ENCODE data around the gene AK3. TPM values are rescaled to one million over a fixed set of nuclear protein-coding genes. Genes with fewer than 3 reads are reported as not detected.

AK3 gene
- total and polyA plus RNA-seq, 2 of the 8 experiments (the other 6 are each of a cell fraction or from before 2014, with no cell fraction given), result 8.9 to 30.0 TPM

DNA sequence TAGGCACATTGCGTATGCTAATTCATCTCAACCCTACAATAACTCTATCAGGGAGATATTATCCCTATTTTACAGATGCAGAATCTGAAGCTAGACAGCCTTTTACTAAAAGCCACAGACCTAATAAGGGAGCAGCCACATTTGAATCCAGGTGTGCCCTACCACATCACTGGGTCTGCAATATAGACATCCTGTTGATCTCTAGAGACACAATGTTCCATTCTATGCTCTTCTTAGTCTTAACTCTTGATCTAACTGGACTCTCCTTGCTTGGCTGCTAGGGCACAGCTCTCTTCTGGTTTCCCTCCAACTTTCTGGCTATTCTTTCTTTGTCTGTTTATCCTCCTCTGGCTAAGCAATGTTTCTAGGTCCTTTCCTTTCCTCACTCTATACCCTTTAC, 73.3 kb downstream of the AK3 start:
- H3K18ac ChIP-seq (ENCODE audit: extremely low read depth, low read length), result no peak overlapping the region
- H4K20me1 ChIP-seq (replicated peaks in 1 of 2; ENCODE audit: control insufficient read depth in 1 of 2, insufficient read depth in 2 of 2, low read length in 2 of 2), result no peaks in the 10 kb centered on the region
- TF ChIP-seq POLR2AphosphoS5 (IDR thresholded peaks at IDR 0.05; ENCODE audit: low read depth, low read length), result no peak
- no peak for TF ChIP-seq NANOG (IDR thresholded peaks at IDR 0.05; ENCODE audit: insufficient read depth, low read depth, low read length, poor library complexity, severe bottlenecking)
- TF ChIP-seq, protein P1, sequence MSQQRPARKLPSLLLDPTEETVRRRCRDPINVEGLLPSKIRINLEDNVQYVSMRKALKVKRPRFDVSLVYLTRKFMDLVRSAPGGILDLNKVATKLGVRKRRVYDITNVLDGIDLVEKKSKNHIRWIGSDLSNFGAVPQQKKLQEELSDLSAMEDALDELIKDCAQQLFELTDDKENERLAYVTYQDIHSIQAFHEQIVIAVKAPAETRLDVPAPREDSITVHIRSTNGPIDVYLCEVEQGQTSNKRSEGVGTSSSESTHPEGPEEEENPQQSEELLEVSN (IDR thresholded peaks at IDR 0.05), result no peak
- no peak for TF ChIP-seq BCL11A (IDR thresholded peaks at IDR 0.05; ENCODE audit: low read depth in 2 of 2, low read length in 2 of 2)
- no peak for TF ChIP-seq JUN (IDR thresholded peaks at IDR 0.05; ENCODE audit: low read depth, low read length)
- TF ChIP-seq CBX8 (IDR thresholded peaks at IDR 0.05; ENCODE audit: borderline replicate concordance, low read depth, low read length), result no peak
- TF ChIP-seq ZNF274 (IDR thresholded peaks at IDR 0.05; ENCODE audit: borderline replicate concordance, extremely low read depth, low read length), result no peak
- TF ChIP-seq, protein P2, sequence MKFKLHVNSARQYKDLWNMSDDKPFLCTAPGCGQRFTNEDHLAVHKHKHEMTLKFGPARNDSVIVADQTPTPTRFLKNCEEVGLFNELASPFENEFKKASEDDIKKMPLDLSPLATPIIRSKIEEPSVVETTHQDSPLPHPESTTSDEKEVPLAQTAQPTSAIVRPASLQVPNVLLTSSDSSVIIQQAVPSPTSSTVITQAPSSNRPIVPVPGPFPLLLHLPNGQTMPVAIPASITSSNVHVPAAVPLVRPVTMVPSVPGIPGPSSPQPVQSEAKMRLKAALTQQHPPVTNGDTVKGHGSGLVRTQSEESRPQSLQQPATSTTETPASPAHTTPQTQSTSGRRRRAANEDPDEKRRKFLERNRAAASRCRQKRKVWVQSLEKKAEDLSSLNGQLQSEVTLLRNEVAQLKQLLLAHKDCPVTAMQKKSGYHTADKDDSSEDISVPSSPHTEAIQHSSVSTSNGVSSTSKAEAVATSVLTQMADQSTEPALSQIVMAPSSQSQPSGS (IDR thresholded peaks at IDR 0.05; ENCODE audit: low read length), result no peak
- H2BK5ac ChIP-seq (ENCODE audit: low read depth, low read length), result no peak overlapping the region
- H3K14ac ChIP-seq (ENCODE audit: insufficient read length), result no peak overlapping the region
- H3K79me2 ChIP-seq (ENCODE audit: control insufficient read depth in 1 of 2, insufficient read depth in 2 of 2, low read length in 2 of 2), result peaks cover 3 to 9% of the 10 kb centered on the region in 2 experiments; a peak in 2 of 4 replicates
- H3K27ac ChIP-seq (ENCODE audit: low read depth, low read length), result no peak overlapping the region
- no peak overlapping the region for H3K9ac ChIP-seq (replicated peaks in 1 of 4; ENCODE audit: extremely low read depth in 1 of 4, low read depth in 3 of 4, low read length in 3 of 4)
- ChIA-PET CTCF (ENCODE audit: partially characterized antibody) (interaction anchor here (1.6 kb wide), 1 partner anchor 63 kb away, joined by 4 read pairs; no protein-coding TSS in a partner anchor), POLR2A (ENCODE audit: partially characterized antibody) (interaction anchor here (1.2 to 1.4 kb wide), 2 partner anchors 9 to 12 kb away, joined by 3 to 4 read pairs; partner anchors contain the start of gene CDC37L1)
- H3K4me2 ChIP-seq (ENCODE audit: insufficient read depth in 1 of 2, low read depth in 2 of 2, low read length in 2 of 2), result no peak overlapping the region
- 83% methylated on average over 1 of the region's 1 CpG; no CpG with 5 or more reads in 1 of the 2 experiments for WGBS, 2 experiments (ENCODE audit: extremely low coverage in 1 of 2, insufficient coverage in 1 of 2, insufficient read length in 1 of 2, insufficient replicate concordance in 2 of 2, low coverage in 1 of 2, low lambda C conversion rate in 2 of 2, missing lambda C conversion rate in 1 of 2)
- H4K5ac ChIP-seq (ENCODE audit: insufficient read length, low read depth, low read length), result no peak overlapping the region
- no peaks in the 10 kb centered on the region for H3K9me3 ChIP-seq (ENCODE audit: insufficient read depth in 2 of 2, low read depth in 1 of 2, low read length in 1 of 2)
- H2AFZ ChIP-seq (ENCODE audit: low read length), result no peak overlapping the region
- H2BK120ac ChIP-seq (replicated peaks; ENCODE audit: low read depth, low read length), result no peak overlapping the region
- peaks cover 4 to 19% (median 11%) of the 10 kb centered on the region in 4 experiments for H3K4me1 ChIP-seq (replicated peaks in 1 of 4; ENCODE audit: control insufficient read depth in 3 of 4, insufficient read depth in 4 of 4, low read length in 3 of 4)
- no peak overlapping the region for H4K8ac ChIP-seq (ENCODE audit: extremely low read depth, insufficient read depth, low read length)
- no peak overlapping the region for H2AK5ac ChIP-seq (ENCODE audit: low read depth, low read length)
- H3K23me2 ChIP-seq (ENCODE audit: low read depth, low read length), result peaks cover 11% of the 10 kb centered on the region
- H3K23ac ChIP-seq (ENCODE audit: insufficient read length), result no peak overlapping the region
- H3K36me3 ChIP-seq (ENCODE audit: control insufficient read depth in 2 of 4, insufficient read depth in 4 of 4, low read length in 3 of 4), result no peaks in the 10 kb centered on the region
- DNase-seq (ENCODE audit: low read depth in 1 of 2, low spot score in 2 of 2) (no peak), FAIRE-seq (no peak)
- H2BK12ac ChIP-seq (ENCODE audit: low read depth, low read length), result no peak overlapping the region
- H4K91ac ChIP-seq (replicated peaks; ENCODE audit: insufficient read length, low read length), result no peak overlapping the region
- no peak overlapping the region for H2BK15ac ChIP-seq (ENCODE audit: low read length)
- no peak overlapping the region for H2BK20ac ChIP-seq (ENCODE audit: low read length)
- no peak overlapping the region for H3K4me3 ChIP-seq (ENCODE audit: extremely low read depth in 1 of 4, insufficient read depth in 2 of 4, low read depth in 3 of 4, low read length in 4 of 4)
- peaks cover 5% of the 10 kb centered on the region; the same call in 1 of the 2 replicates for H3K79me1 ChIP-seq (ENCODE audit: low read depth, low read length)
- H3K56ac ChIP-seq (replicated peaks; ENCODE audit: insufficient read length, low read depth, low read length), result no peak overlapping the region
- no peaks in the 10 kb centered on the region for H3K27me3 ChIP-seq (replicated peaks in 1 of 4; ENCODE audit: control insufficient read depth in 3 of 4, extremely low read depth in 1 of 4, insufficient read depth in 3 of 4, low read length in 3 of 4)
- H3K4ac ChIP-seq (replicated peaks; ENCODE audit: insufficient read length, low read depth, low read length), result no peak overlapping the region

Measured in H1 (cell line).